ENCODE data around the gene ASB3. TPM values are rescaled to one million over a fixed set of nuclear protein-coding genes. Genes with fewer than 3 reads are reported as not detected.

The ASB3 gene
- total RNA-seq, 1 donor from 2014 or later, result 11.8 TPM

- DNase-seq (ENCODE audit: low read depth), result no peak
- no peak for TF ChIP-seq CTCF (conservative IDR thresholded peaks at IDR 0.05; ENCODE audit: low read depth, low read length)
Observed at GRCh38 chr2:53715568-53715967, 71.2 kb downstream of the ASB3 start.

GRCh38 chr2:53711271-53711780 lies 75.4 kb downstream of the ASB3 start:
- DNase-seq (ENCODE audit: low read depth), result no peak
- no peak for TF ChIP-seq CTCF (conservative IDR thresholded peaks at IDR 0.05; ENCODE audit: low read depth, low read length)
- no peak overlapping the region for H3K4me3 ChIP-seq (ENCODE audit: low read depth, low read length)

More at GRCh38 chr2:53715568-53715967, 71.2 kb downstream of the ASB3 start:
- no peak overlapping the region for H3K4me3 ChIP-seq (ENCODE audit: low read depth, low read length)

GRCh38 chr2:53708988-53709387 lies 77.8 kb downstream of the ASB3 start:
- DNase-seq (ENCODE audit: low read depth), result no peak
- TF ChIP-seq CTCF (conservative IDR thresholded peaks at IDR 0.05; ENCODE audit: low read depth, low read length), result no peak

GRCh38 chr2:53701221-53701620 lies 85.5 kb downstream of the ASB3 start:
- H3K4me3 ChIP-seq (ENCODE audit: low read depth, low read length), result no peak overlapping the region
- DNase-seq (ENCODE audit: low read depth), result no peak
- no peak for TF ChIP-seq CTCF (conservative IDR thresholded peaks at IDR 0.05; ENCODE audit: low read depth, low read length)

More at GRCh38 chr2:53708988-53709387, 77.8 kb downstream of the ASB3 start:
- H3K4me3 ChIP-seq (ENCODE audit: low read depth, low read length), result no peak overlapping the region

- TF ChIP-seq CTCF (conservative IDR thresholded peaks at IDR 0.05; ENCODE audit: low read depth, low read length), result no peak
- H3K4me3 ChIP-seq (ENCODE audit: low read depth, low read length), result no peak overlapping the region
- DNase-seq (ENCODE audit: low read depth), result no peak
Observed at GRCh38 chr2:53697686-53698085, 89.1 kb downstream of the ASB3 start.

GRCh38 chr2:53697092-53697491 lies 89.7 kb downstream of the ASB3 start:
- no peak for DNase-seq (ENCODE audit: low read depth)
- no peak for TF ChIP-seq CTCF (conservative IDR thresholded peaks at IDR 0.05; ENCODE audit: low read depth, low read length)
- H3K4me3 ChIP-seq (ENCODE audit: low read depth, low read length), result no peak overlapping the region

- no peak for DNase-seq (ENCODE audit: low read depth)
- TF ChIP-seq CTCF (conservative IDR thresholded peaks at IDR 0.05; ENCODE audit: low read depth, low read length), result no peak
- H3K4me3 ChIP-seq (ENCODE audit: low read depth, low read length), result no peak overlapping the region
Observed at GRCh38 chr2:53695575-53695974, 91.2 kb downstream of the ASB3 start.
